Measurements from ENCODE around the gene SCP2.

SCP2 gene

DNA sequence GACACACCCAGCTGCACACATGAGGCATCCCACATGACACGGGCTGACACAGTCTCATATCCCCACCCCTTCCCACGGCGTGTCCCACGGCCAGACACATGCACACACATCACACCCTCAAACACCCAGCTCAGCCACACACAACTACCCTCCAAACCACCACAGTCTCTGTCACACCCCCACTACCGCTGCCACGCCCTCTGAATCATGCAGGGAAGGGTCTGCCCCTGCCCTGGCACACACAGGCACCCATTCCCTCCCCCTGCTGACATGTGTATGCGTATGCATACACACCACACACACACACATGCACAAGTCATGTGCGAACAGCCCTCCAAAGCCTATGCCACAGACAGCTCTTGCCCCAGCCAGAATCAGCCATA, 157.5 kb downstream of the SCP2 start:
- FAIRE-seq = no peak

DNA sequence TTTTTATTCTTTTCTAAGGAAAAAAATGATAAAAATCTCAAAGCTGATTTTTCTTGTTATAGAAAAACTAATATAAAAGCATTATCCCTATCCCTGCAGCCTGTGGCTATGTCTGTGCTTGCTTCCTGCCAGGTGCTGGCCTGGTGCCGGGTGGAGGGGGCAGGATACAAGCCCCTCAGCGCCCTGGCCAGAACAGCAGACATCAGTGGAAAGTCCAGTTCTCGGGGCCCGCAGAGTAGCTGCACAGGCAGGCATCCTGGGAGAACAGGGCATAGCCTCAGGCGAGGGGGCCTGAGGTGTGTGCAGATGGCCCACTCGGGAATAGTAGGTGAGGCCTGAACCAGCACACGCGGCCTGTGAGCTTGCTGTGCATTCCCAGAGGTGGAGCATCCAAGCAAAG, 158.3 kb downstream of the SCP2 start:
- no peak for FAIRE-seq

DNA sequence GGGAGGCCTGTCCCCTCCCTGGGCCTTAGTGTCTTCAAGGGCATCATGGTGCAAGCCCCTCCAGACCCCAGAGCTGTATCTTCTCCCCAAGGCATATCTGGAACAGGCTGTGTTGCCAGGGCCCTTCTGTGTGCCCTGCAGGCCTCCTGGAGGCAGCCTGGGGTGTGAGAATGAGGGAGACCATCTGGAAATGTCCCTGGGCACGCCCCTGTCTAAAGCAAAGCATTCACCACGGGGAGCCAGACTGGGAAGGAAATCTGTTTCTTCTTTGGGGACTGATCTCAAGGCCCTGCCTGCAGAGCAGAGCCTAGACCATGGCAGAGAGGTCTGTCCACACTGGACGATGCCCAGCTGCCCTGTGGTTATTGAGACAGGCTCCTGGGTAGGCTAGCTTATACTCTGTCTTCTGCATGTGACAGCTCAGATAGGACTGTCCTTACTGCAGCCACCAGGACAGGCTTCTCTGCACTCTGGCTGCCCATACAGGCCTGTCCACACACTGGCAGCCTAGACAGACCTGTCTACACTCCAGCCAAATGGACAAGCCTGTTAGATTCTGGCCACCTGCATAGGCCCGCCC, 159.5 kb downstream of the SCP2 start:
- FAIRE-seq = no peak

DNA sequence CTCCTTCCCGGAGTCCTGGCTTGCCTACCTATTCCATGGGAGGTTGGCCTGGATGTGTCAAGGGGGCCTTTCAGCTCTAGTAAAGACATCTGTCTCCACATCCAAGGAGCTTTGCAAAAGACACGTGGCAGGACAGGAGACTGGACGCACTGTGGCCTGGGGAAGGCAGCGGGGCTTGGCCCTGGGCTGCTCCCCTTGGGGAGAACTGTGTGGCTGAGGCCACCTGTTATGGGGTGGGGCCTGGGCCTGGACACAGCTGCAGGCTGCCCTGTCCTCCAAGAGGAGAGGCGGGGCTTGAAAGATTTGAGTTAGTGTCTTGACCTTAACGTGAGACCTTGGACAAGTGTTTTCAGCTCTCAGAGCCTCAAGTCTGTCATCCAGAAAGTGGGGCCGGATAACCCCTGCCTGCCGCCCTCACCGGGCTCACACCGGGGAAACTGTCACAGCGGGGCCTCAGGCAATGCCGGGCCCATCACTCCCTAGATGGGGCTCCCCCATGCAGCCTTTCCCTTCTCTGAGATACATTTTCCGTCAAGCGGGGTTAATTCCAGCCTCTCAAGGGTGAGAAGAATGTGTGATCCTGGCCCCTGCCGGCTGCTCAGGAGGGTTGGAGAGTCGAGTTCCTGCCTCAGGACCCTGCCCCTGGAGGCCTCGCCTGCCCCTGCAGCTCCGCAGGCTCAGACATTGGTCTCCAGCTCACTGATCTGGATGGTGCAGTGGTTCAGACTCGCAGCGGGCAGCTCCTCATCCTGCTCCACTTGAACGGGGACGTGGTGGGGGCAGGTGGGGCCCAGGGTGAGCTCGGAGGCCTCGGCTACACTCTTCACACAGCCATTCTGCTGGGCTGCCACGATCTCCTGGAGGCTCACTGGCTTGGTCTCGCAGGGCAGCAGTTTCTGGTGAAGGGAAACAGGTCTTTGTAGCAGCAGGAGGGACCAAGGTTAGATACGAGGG, 160.5 kb downstream of the SCP2 start:
- FAIRE-seq = no peak

DNA sequence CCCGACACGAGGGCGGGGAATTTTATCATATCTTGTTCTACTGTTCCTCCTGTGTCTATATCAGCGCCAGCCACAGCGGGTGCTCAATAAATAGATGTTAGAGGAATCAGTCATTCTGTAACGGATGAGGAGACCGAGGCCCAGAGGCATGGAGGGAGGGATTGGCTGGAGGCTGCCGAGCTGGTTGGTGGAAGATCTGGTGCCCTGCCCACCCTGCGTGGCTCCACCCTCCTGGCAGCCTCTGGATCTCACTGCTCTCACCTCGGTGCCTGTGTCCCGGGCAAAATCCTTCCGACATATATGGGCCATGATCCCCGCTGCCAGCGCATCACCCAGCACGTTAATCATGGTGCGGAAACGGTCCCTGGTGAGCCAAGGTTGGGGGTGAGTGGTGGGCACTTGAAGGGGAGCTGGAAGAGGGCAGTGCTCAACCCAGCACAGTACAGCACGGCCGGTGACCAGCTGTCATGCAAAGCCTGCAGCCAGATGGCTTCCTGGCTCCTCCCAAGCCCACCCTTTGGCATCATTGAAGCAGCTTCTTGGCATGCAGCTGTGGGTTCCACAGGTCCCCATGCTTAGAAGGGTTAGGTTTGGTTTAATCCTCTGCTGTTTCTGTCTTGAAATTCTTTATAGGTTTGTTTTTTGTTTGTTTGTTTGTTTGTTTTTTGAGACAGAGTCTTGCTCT, 161.7 kb downstream of the SCP2 start:
- FAIRE-seq = no peak

DNA sequence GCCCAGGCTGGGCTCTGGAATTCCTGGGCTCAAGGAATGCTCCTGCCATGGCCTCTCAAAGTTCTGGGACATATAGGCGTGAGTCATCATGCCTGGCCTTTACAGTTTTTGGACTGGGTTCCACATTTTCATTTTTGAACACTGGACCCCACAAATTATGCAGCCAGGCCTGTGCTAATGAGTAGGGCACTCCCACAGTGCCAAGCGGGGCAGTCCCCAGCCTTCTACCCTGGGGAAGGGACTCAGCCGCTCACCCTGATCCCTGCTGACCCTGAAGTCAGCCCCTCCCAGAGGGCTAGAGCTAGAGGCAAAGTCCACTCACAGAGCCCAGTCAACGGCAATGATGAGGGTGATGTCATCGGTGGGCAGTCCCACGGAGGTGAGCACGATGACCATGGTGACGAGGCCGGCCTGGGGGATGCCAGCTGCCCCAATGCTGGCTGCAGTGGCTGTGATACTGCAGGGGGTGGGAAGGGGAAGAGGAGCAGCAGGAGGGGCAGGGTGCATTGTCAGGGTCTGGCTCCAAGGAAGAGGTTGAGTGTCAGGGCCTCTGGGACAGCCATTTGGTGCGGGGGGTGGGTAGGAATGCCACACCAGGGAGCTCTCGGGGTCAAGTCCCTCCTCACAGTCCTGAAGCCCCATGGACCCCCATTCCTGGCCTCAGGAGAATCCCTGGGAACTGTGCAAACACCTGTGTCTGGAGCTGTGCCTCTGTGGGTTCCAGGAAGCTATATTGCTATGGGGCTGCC, 162.6 kb downstream of the SCP2 start:
- no peak for FAIRE-seq

DNA sequence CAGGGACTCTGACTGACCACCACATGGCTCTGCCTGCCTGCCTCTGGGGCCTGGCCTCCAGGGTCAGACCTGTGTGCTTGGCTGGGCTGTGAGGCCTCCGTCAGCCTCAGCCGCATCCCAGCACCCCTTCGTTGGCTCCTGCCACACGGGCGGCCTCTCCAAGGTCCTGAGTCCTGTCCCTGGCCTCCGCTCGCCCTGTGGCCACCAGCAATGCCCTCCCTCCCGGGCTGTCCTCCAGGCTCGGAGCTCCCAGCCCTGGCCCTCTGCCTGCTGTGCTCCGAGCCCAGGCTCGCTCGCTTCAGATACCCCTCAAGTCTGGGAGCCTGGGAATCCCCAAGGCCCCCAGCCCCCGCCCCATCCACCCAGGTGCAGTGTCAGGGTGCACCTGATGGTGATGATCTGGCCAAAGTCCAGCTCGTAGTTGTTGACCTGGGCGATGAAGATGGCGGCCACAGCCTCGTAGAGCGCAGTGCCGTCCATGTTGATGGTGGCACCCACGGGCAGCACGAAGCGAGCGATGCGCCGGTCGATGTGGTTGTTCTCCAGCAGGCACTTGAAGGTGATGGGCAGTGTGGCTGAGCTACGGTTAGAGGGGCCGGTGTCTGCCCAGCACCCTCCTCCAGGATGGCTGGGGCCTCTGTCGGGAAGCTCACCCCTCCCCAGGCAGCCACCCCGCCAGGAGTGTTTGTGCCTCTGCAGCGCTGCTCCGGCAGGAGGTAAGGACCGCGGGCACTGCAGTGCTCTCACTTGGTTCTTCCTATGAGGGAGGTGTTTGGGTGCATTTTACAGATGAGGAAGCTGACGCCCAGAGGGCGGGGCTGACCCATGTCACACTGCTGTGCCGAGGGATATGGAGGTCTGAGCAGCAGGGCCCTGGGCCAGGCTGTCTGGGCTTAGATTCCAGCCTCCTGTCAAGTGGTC, 163.4 kb downstream of the SCP2 start:
- FAIRE-seq = no peak

DNA sequence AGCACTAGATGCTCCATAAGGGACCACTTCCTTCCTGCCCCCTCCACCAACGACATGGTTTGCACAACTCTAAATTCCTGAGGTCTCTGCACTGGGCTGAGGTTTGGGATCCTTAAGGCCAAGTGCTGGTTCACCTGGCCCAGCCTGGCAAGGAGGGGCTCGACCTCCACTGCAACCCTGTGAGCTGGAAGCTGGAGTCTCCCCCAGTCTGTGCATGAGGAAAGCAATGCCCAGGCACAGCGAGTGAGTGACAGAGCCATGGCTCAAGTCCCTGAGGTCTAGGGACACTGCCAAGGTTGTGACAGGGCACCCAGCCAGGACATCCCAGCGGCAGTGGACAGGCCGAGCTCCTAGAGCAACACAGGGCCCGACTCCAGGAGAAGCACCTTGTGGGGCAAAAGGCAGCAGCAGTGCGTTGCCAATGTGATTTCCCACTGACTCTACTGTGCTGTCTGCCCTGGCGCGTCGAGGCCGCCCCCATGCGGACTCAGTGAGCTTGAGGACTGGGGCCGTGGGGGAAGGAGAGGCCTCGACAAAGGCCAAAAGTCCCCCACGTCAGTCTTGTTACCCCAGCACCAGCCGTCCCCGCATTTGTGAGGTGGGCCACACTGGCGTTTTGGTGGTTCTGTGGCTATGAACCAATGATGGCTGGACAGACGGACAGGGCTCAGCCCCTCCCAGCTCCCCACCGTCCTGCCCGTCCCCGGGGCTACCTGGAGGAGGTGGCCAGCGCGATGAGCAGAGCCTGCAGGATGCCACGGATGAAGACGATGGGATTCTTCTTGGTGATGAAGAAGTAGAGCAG, 165.0 kb downstream of the SCP2 start:
- FAIRE-seq = no peak

DNA sequence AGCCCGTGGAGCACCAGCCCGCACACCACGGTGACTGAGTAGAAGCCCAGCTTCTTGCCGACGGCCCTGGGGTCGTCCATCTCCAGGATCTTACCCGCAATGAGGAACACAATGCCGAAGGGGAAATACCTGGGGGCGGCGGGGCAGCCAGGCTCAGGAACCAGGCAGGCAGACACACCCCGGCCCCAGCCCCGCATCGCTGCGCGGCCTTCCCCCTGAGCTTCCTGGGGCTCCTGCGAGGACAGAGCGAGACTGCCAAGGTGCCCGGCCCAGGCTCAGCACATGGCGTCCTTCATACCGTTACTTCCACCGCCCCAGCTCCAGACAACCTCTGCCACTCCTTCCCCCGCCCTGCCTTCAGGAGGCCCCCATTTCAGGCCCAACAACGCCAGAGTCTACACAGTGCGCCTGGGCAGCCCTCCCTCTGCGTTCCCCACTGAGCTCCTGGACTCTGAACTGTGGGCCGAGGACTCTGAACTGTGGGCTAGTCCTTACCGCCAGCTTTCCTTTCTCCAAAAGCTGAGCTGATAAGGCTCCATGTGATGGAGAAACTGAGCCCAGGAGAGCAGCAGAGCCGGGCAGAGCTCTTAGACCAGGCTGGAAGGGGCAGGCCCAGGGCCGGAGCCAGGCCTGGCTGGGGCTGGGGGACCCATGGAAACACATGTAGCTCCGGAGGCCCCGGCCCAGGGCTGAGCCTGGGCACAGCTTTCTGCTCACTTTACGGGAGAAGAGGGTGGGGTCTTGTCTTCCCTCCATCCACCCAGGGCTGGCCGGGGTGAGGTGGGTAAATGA, 165.8 kb downstream of the SCP2 start:
- no peak for FAIRE-seq

DNA sequence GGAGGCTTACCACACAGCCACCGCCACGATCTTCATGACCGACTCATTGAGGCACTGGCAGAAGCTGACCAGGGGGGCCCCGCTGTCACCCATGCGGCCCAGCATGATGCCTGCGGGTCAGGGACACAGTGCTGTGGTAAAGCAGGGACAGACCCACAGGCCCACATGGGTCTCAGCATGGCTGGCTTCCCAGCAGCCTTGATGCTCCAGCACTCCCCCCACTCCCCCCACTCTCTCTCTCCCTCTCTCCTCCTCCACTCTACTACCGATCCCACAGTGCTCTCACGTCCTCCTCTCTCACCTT, 166.3 kb downstream of the SCP2 start:
- no peak for FAIRE-seq

DNA sequence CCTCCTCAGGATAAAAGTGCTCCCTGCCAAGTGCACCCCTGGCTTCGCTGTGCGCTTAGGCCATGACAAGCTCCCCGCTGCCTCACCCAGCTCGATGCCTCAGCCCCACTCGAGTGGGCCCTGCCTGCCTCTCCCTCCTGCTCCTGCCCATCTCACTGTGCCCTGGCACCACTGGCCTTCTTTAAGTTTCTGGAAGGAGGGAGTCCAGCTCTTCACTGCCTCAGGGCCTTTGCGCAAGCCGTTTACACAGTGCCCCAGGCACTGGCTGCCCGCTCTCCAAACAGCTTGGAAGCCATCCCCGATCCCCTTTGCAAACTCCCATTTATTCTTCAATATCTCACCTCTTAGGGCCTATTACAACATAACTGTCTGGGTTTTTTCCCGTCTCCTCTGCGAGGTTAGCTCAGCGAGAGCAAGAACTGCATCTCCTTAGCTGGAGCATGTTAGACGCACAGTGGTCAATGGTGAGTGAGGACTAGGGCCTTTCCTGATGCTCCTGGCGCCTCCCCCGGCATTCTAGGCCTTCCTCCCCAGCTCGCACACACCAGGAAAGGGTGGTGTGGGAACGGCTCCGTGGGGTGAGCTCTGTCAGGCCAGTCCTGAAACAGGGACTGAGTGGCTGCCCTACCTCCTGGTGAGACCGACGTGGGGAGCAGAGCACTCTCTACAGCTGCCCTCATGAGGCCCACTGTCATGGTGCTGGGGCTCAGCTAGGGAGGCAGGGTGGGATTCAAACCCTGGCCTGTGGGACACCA, 166.9 kb downstream of the SCP2 start:
- FAIRE-seq = no peak

DNA sequence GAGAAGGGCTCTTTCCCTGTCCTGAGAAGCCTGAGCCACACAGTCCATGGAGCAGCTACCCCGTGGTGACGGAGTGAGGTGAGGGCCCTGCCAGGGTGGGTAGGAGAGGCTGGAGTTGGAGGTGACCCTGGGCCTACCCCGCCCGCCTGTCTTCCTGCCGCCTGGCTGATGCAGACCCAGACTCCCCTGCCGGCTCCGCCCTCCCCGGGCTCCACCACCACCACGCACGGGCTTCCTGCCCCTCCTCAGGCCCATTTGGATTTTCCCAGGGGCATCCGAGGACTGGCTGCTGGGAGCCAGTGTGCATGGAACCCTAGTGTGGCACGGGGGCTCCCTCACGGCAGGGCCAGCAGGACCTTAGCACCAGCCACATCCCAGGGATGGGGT, 167.4 kb downstream of the SCP2 start:
- FAIRE-seq = no peak
